Type B pancreatic cell (in vitro differentiated cells): Measurements from ENCODE around the gene SDK1. TPM values are rescaled to one million over a fixed set of nuclear protein-coding genes. Genes with fewer than 3 reads are reported as not detected.

Source experiments
- DNase-seq: peaks from one replicate; pipeline ENCODE4 v3.0.0; 2021; ENCODE audit warnings: mixed read lengths; ENCODE audit not compliant: unreplicated experiment; ENCODE audit errors: extremely low spot score
- H3K27ac Mint-ChIP-seq: 2 replicates; pipeline ENCODE4 v1.8.0; 2021; ENCODE audit warnings: mild to moderate bottlenecking, mixed read lengths
- H3K27me3 Mint-ChIP-seq: 2 replicates; pipeline ENCODE4 v1.8.0; 2021; ENCODE audit warnings: mixed read lengths
- H3K36me3 Mint-ChIP-seq: 2 replicates; pipeline ENCODE4 v1.8.0; 2021; ENCODE audit warnings: mixed read lengths
- H3K4me1 Mint-ChIP-seq: one replicate; pipeline ENCODE4 v1.8.0; 2021; ENCODE audit warnings: mixed read lengths; ENCODE audit not compliant: unreplicated experiment
- H3K4me3 Mint-ChIP-seq: 2 replicates; pipeline ENCODE4 v1.8.0; 2021; ENCODE audit warnings: mild to moderate bottlenecking, mixed read lengths
- H3K9me3 Mint-ChIP-seq: 2 replicates; pipeline ENCODE4 v1.8.0; 2021; ENCODE audit warnings: mixed read lengths
- CTCF ChIP-seq: fragments of 200-600 bp; sonication (generic); conservative IDR thresholded peaks from 2 replicates; pipeline ENCODE4 v1.5.0; 2021; ENCODE audit warnings: antibody characterized with exemption, mild to moderate bottlenecking
- total RNA-seq: library from RNA; stranded (reverse); gene quantifications from 2 replicates; pipeline ENCODE4 v1.2.1, GENCODE V29; 2021; ENCODE audit warnings: low replicate concordance

Gene SDK1
- total RNA-seq, 1 donor from 2014 or later: 26.1 TPM

- no peaks in the 10 kb centered on the region for H3K4me1 Mint-ChIP-seq
- no peak overlapping the region for H3K27ac Mint-ChIP-seq
- no peak for DNase-seq
- no peak overlapping the region for H3K4me3 Mint-ChIP-seq
- no peaks in the 10 kb centered on the region for H3K36me3 Mint-ChIP-seq
- H3K9me3 Mint-ChIP-seq: no peaks in the 10 kb centered on the region
- no peaks in the 10 kb centered on the region for H3K27me3 Mint-ChIP-seq
- no peak for TF ChIP-seq CTCF
These were observed 57.9 kb downstream of the SDK1 start for GRCh38 chr7:3358991-3359390.

GRCh38 chr7:3367261-3367660 is 66.2 kb downstream of the SDK1 start:
- H3K27me3 Mint-ChIP-seq: peaks cover 3% of the 10 kb centered on the region
- peaks cover 4% of the 10 kb centered on the region for H3K4me1 Mint-ChIP-seq
- H3K36me3 Mint-ChIP-seq: no peaks in the 10 kb centered on the region
- no peak for DNase-seq
- no peaks in the 10 kb centered on the region for H3K9me3 Mint-ChIP-seq
- no peak overlapping the region for H3K27ac Mint-ChIP-seq
- no peak for TF ChIP-seq CTCF
- H3K4me3 Mint-ChIP-seq: no peak overlapping the region

GRCh38 chr7:3370068-3370830 is 69.2 kb downstream of the SDK1 start:
- Mint-ChIP-seq H3K27me3 (peaks cover 3% of the 10 kb centered on the region), H3K27ac (no peak overlapping the region), H3K4me1 (peaks cover 4% of the 10 kb centered on the region), H3K9me3 (no peaks in the 10 kb centered on the region), H3K36me3 (no peaks in the 10 kb centered on the region), H3K4me3 (no peak overlapping the region)
- TF ChIP-seq CTCF: peak; percentile 55
- no peak for DNase-seq

GRCh38 chr7:3370921-3371320 is 69.9 kb downstream of the SDK1 start:
- H3K27me3 Mint-ChIP-seq: peaks cover 3% of the 10 kb centered on the region
- no peaks in the 10 kb centered on the region for H3K36me3 Mint-ChIP-seq
- no peak for TF ChIP-seq CTCF
- peaks cover 4% of the 10 kb centered on the region for H3K4me1 Mint-ChIP-seq
- H3K27ac Mint-ChIP-seq: no peak overlapping the region
- DNase-seq: no peak
- no peaks in the 10 kb centered on the region for H3K9me3 Mint-ChIP-seq
- no peak overlapping the region for H3K4me3 Mint-ChIP-seq

GRCh38 chr7:3371601-3372000 is 70.5 kb downstream of the SDK1 start:
- H3K36me3 Mint-ChIP-seq: no peaks in the 10 kb centered on the region
- H3K27me3 Mint-ChIP-seq: peaks cover 3% of the 10 kb centered on the region
- no peak overlapping the region for H3K27ac Mint-ChIP-seq
- no peak for TF ChIP-seq CTCF
- DNase-seq: no peak
- no peaks in the 10 kb centered on the region for H3K9me3 Mint-ChIP-seq
- no peak overlapping the region for H3K4me3 Mint-ChIP-seq
- H3K4me1 Mint-ChIP-seq: peaks cover 4% of the 10 kb centered on the region

- Mint-ChIP-seq H3K4me3 (no peak overlapping the region), H3K27ac (no peak overlapping the region)
These were observed 73.2 kb downstream of the SDK1 start for GRCh38 chr7:3374239-3374638.

More at GRCh38 chr7:3374239-3374638, 73.2 kb downstream of the SDK1 start:
- no peaks in the 10 kb centered on the region for H3K9me3 Mint-ChIP-seq
- H3K36me3 Mint-ChIP-seq: no peaks in the 10 kb centered on the region
- peaks cover 13% of the 10 kb centered on the region for H3K4me1 Mint-ChIP-seq
- TF ChIP-seq CTCF: no peak
- peaks cover 3% of the 10 kb centered on the region for H3K27me3 Mint-ChIP-seq
- no peak for DNase-seq
